IMR-90 (cell line): ENCODE measurements around the gene SMC2. TPM values are rescaled to one million over a fixed set of nuclear protein-coding genes. Genes with fewer than 3 reads are reported as not detected.
A peak's percentile ranks its signal among the peaks of the same experiment; 100 is the strongest.

Source experiments
- ATAC-seq: fragments of 200-7000 bp; cut with Tn5 transposase; 2 replicates; pipeline ENCODE4 v1.9.1; 2020; ENCODE audit warnings: low read depth, mild to moderate bottlenecking, moderate library complexity
- BruUV-seq: library from RNA; stranded (reverse); fragments of 400-500 nt; replicated peaks from 2 replicates; lab custom pipeline; 2021; lab: Mats Ljungman, UMichigan
- CTCF ChIA-PET: fragments of 300-600 bp; formaldehyde crosslinking; extraction: SDS; loops from one replicate; lab custom pipeline; 2021; ENCODE audit warnings: antibody characterized with exemption; lab: Yijun Ruan, JAX
- POLR2A ChIA-PET: fragments of 300-600 bp; sonication (Branson Sonifier 250); formaldehyde crosslinking; loops from one replicate; lab custom pipeline; 2022; ENCODE audit warnings: antibody characterized with exemption; ENCODE audit not compliant: unreplicated experiment; lab: Charles Lee
- DNase-seq: peaks from one replicate; pipeline ENCODE4 v3.0.0; 2013
- H2AFZ ChIP-seq: replicated peaks from 2 replicates; pipeline ENCODE3; 2013; ENCODE audit warnings: low read length, mild to moderate bottlenecking; ENCODE audit not compliant: poor library complexity
- H2AK5ac ChIP-seq: 2 replicates; pipeline ENCODE4 v1.6.1; 2013; ENCODE audit warnings: low read depth, low read length, inconsistent platforms
- H2AK9ac ChIP-seq: replicated peaks from 2 replicates; pipeline ENCODE3; 2013; ENCODE audit warnings: mild to moderate bottlenecking, low read depth, low read length, moderate library complexity; ENCODE audit not compliant: poor library complexity
- H2BK120ac ChIP-seq: 2 replicates; pipeline ENCODE4 v1.6.1; 2013; ENCODE audit warnings: low read depth, low read length, inconsistent platforms
- H2BK15ac ChIP-seq: 3 replicates; pipeline ENCODE4 v1.6.1; 2013; ENCODE audit warnings: low read depth, low read length, inconsistent platforms
- H2BK20ac ChIP-seq: 2 replicates; pipeline ENCODE4 v1.6.1; 2013; ENCODE audit warnings: low read depth, mild to moderate bottlenecking, inconsistent platforms, low read length, moderate library complexity
- H2BK5ac ChIP-seq: 2 replicates; pipeline ENCODE4 v1.6.1; 2013; ENCODE audit warnings: mild to moderate bottlenecking, low read depth, low read length, inconsistent platforms; ENCODE audit not compliant: poor library complexity, severe bottlenecking
- H3K14ac ChIP-seq: replicated peaks from 2 replicates; pipeline ENCODE4 v1.6.1; 2013; ENCODE audit warnings: low read depth, low read length, inconsistent platforms
- H3K18ac ChIP-seq: 2 replicates; pipeline ENCODE4 v1.6.1; 2013; ENCODE audit warnings: low read depth, low read length, control low read depth
- H3K23ac ChIP-seq: 2 replicates; pipeline ENCODE4 v1.6.1; 2013; ENCODE audit warnings: low read depth, low read length, inconsistent platforms
- H3K27ac ChIP-seq: 2 replicates; pipeline ENCODE4 v1.5.1; 2013; ENCODE audit warnings: mild to moderate bottlenecking, control low read depth, low read length; ENCODE audit not compliant: insufficient read depth
- H3K27me3 ChIP-seq: 2 replicates; pipeline ENCODE4 v1.6.1; 2013; ENCODE audit warnings: low read length; ENCODE audit not compliant: control insufficient read depth, insufficient read depth
- H3K36me3 ChIP-seq: 2 replicates; pipeline ENCODE4 v1.6.1; 2013; ENCODE audit warnings: low read length, mixed read lengths; ENCODE audit not compliant: control insufficient read depth, insufficient read depth
- H3K4ac ChIP-seq: 2 replicates; pipeline ENCODE4 v1.6.1; 2013; ENCODE audit warnings: low read depth, low read length, inconsistent platforms
- H3K4me1 ChIP-seq: 2 replicates; pipeline ENCODE4 v1.6.1; 2013; ENCODE audit warnings: low read length, mixed read lengths; ENCODE audit not compliant: control insufficient read depth, insufficient read depth
- H3K4me2 ChIP-seq: 2 replicates; pipeline ENCODE4 v1.6.1; 2013; ENCODE audit warnings: low read depth, mild to moderate bottlenecking, control low read depth, low read length, moderate library complexity
- H3K4me3 ChIP-seq: 2 replicates; pipeline ENCODE4 v1.5.1; 2013; ENCODE audit warnings: low read depth, mild to moderate bottlenecking, control low read depth, low read length, moderate library complexity; ENCODE audit not compliant: insufficient read depth
- H3K56ac ChIP-seq: 2 replicates; pipeline ENCODE4 v1.6.1; 2013; ENCODE audit warnings: low read length, inconsistent platforms; ENCODE audit not compliant: insufficient read depth; ENCODE audit errors: extremely low read depth
- H3K79me1 ChIP-seq, 2 experiments: 2 replicates each; pipeline ENCODE4 v1.6.1; 2013; ENCODE audit warnings: low read length in 2 of 2, inconsistent platforms in 1 of 2, low read depth in 1 of 2
- H3K9ac ChIP-seq: 2 replicates; pipeline ENCODE4 v1.6.1; 2013; ENCODE audit warnings: low read depth, low read length, control low read depth
- H3K9me1 ChIP-seq: 2 replicates; pipeline ENCODE4 v1.6.1; 2013; ENCODE audit warnings: low read length, inconsistent platforms; ENCODE audit not compliant: insufficient read depth
- H3K9me3 ChIP-seq: 2 replicates; pipeline ENCODE4 v1.6.1; 2013; ENCODE audit warnings: low read length; ENCODE audit not compliant: control insufficient read depth, insufficient read depth
- H4K20me1 ChIP-seq: 2 replicates; pipeline ENCODE4 v1.6.1; 2013; ENCODE audit warnings: low read length, inconsistent platforms; ENCODE audit not compliant: insufficient read depth
- H4K5ac ChIP-seq: 2 replicates; pipeline ENCODE4 v1.6.1; 2013; ENCODE audit warnings: mild to moderate bottlenecking, low read depth, low read length, control low read depth
- H4K8ac ChIP-seq, 2 experiments: 2 replicates each; pipeline ENCODE4 v1.6.1; 2013; ENCODE audit warnings: low read depth in 2 of 2, low read length in 2 of 2, control low read depth in 1 of 2, inconsistent platforms in 1 of 2
- H4K91ac ChIP-seq: 2 replicates; pipeline ENCODE4 v1.6.1; 2013; ENCODE audit warnings: low read depth, low read length, inconsistent platforms; ENCODE audit not compliant: insufficient read depth
- RAD21 ChIP-seq: IDR thresholded peaks from 2 replicates; pipeline ENCODE4 v1.6.1; 2012; ENCODE audit warnings: low read length, improper control_type of control experiment
- WGBS, 2 experiments: methylation state at CpG; one replicate each; pipeline versions ENCODE4 v1.1.5 to v1.1.7; 2013; ENCODE audit warnings: missing lambda C conversion rate in 2 of 2; ENCODE audit not compliant: insufficient read length in 1 of 2; ENCODE audit errors: extremely low coverage in 2 of 2; 5-methylcytosine and 5-hydroxymethylcytosine counted together
- dilution Hi-C: fragments of 300-500 bp; cut with HindIII; formaldehyde crosslinking; loops from one replicate; pipeline ENCODE4 v1.14.3; 2018; ENCODE audit warnings: low sequenced_read_pairs; ENCODE audit not compliant: unreplicated experiment
- in situ Hi-C: fragments of 300-500 bp; cut with MboI; formaldehyde crosslinking; loops from 3 replicates; pipeline ENCODE4 v1.14.3; 2019; ENCODE audit warnings: low sequenced_read_pairs, inconsistent platforms, mixed read lengths
- intact Hi-C: fragments of 100-400 bp; cut with micrococcal nuclease; formaldehyde crosslinking; loops from 2 replicates; pipeline ENCODE4 v1.10.0; 2022
- polyA plus RNA-seq, 3 experiments: library from polyadenylated mRNA; depleted of rRNA; stranded (reverse); fragments of >200 nt; gene quantifications; 2 replicates each; pipeline ENCODE4 v1.2.3, GENCODE V29; 2012; ENCODE audit warnings: low replicate concordance in 1 of 3
- total RNA-seq: library from RNA; depleted of rRNA; stranded (reverse); fragments of >200 nt; gene quantifications from 2 replicates; pipeline ENCODE4 v1.2.3, GENCODE V29; 2012
- TF ChIP-seq, protein P1 (sequence below): fragments of 150-350 bp; IDR thresholded peaks from 2 replicates; pipeline ENCODE4 v1.6.1; 2017; ENCODE audit warnings: mild to moderate bottlenecking, antibody characterized with exemption, low read length, low read depth

The SMC2 gene
- total and polyA plus RNA-seq, 2 of the 4 experiments (the other 2 are of a cell fraction) = 4.9 to 12.4 TPM

GRCh38 chr9:104177003-104177611 is 83.0 kb downstream of the SMC2 start:
- Histone ChIP-seq H3K4ac (no peak overlapping the region), H2AFZ (no peak overlapping the region), H3K23ac (no peak overlapping the region), H3K56ac (no peak overlapping the region), H3K9me3 (no peaks in the 10 kb centered on the region), H2BK20ac (no peak overlapping the region), H3K14ac (no peak overlapping the region), H2BK15ac (no peak overlapping the region), H4K91ac (no peak overlapping the region), H2AK5ac (no peak overlapping the region), H3K79me1 (no peaks in the 10 kb centered on the region), H2BK120ac (no peak overlapping the region), H3K4me3 (no peak overlapping the region), H3K27me3 (no peaks in the 10 kb centered on the region), H3K9me1 (no peaks in the 10 kb centered on the region), H2BK5ac (no peak overlapping the region), H4K20me1 (no peaks in the 10 kb centered on the region), H3K36me3 (no peaks in the 10 kb centered on the region), H3K27ac (no peak overlapping the region), H3K4me1 (no peaks in the 10 kb centered on the region), H4K8ac (no peak overlapping the region), H3K9ac (no peak overlapping the region), H2AK9ac (no peak overlapping the region), H3K4me2 (no peak overlapping the region), H3K18ac (no peak overlapping the region), H4K5ac (no peak overlapping the region)
- intact Hi-C loops (no loop called here), in situ Hi-C loops (no loop called here), dilution Hi-C loops (no loop called here)
- no TSS peak for BruUV-seq
- no peak for ATAC-seq
- no peak for DNase-seq
- no CpG with 5 or more reads among the region's 3 CpGs for WGBS, 2 experiments
- 0 out of 2 replicates have a peak, but pooled peaks have one; percentile 4 for TF ChIP-seq RAD21
- TF ChIP-seq, protein P1, sequence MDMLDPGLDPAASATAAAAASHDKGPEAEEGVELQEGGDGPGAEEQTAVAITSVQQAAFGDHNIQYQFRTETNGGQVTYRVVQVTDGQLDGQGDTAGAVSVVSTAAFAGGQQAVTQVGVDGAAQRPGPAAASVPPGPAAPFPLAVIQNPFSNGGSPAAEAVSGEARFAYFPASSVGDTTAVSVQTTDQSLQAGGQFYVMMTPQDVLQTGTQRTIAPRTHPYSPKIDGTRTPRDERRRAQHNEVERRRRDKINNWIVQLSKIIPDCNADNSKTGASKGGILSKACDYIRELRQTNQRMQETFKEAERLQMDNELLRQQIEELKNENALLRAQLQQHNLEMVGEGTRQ = no peak
- ChIA-PET CTCF (interaction anchor here (1.0 kb wide), 1 partner anchor 26 kb away, joined by 4 read pairs; no protein-coding TSS in a partner anchor), POLR2A (no interaction called here)
